ENCODE results near the gene SYPL2.

SYPL2 gene

DNA sequence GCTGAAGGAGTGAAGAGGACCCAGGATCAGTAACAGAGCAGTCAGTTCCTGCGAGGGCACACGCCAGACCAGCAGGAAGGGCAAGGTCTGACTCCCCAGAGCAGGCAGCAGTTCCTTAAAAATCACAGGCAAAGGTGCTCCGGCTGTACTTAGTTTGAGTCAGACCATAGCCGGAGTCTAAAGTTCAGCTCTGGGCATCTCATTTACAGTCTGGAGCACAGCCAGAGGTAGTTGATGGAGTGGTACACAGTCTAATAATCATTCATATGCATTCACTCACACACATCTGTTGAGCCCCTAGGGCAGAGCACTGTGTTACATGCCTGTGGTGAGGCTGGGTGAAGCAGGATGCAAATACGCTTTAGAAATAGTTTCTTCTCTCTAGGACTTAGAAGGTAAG lies 50.5 kb downstream of the SYPL2 start:
- DNase-seq (ENCODE audit: low spot score): no peak

GRCh38 chr1:109517337-109517736 lies 51.0 kb downstream of the SYPL2 start:
- DNase-seq (ENCODE audit: low spot score): no peak

GRCh38 chr1:109521002-109521951 lies 54.9 kb downstream of the SYPL2 start:
- no peak for DNase-seq (ENCODE audit: low spot score)

GRCh38 chr1:109522026-109522425 lies 55.7 kb downstream of the SYPL2 start:
- DNase-seq (ENCODE audit: low spot score): no peak

- peak; percentile 85 for DNase-seq (ENCODE audit: low spot score)
These were observed 57.4 kb downstream of the SYPL2 start for GRCh38 chr1:109523706-109524105.

GRCh38 chr1:109527098-109527811 lies 60.9 kb downstream of the SYPL2 start:
- no peak for DNase-seq (ENCODE audit: low spot score)

DNA sequence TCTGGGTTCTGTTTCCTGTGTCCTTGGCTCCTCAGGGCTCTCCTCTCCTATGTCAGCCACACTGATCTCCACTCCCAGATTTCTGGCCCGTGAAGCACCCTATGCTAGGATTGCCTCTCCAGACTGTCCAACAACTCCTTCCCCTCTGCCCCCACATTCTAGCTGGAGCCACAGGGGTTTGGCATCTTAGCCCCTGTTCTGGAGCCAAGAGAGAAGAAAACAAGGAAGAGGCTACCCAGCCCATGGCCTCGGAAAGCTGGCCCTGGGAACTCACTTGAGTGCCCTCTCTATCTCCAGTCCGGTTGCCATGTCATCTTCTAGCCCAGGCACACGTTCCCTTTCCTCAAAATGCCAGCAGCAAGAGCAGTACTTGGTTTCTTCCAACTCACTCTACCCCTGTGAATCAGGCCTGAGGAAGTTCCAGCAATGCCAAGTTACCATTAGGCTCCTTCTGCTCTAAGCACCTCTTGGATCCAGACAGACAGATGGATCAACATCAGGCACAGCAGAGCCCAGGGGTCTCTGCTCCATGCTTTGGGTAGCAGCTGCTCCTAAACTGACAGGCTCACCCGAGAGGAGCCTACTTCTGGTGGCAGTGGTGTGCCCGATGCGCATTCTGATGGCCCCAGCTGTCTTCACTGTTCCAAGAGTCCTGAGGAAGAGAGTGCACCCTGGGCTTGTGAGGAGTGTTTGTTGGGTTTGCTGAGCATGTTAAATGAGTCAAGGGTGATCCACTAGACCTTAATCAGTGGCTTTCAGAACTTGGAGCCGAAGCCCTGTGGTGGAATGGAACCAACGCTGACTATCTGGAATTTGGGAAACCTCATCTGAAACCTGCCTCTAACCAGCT lies 61.7 kb downstream of the SYPL2 start:
- DNase-seq (ENCODE audit: low spot score): no peak

GRCh38 chr1:109528712-109529111 lies 62.4 kb downstream of the SYPL2 start:
- no peak for DNase-seq (ENCODE audit: low spot score)

- DNase-seq (ENCODE audit: low spot score): no peak
These were observed 63.6 kb downstream of the SYPL2 start for GRCh38 chr1:109529881-109530456.

- DNase-seq (ENCODE audit: low spot score): peak; percentile 57
These were observed 64.2 kb downstream of the SYPL2 start for GRCh38 chr1:109530457-109531087.

DNA sequence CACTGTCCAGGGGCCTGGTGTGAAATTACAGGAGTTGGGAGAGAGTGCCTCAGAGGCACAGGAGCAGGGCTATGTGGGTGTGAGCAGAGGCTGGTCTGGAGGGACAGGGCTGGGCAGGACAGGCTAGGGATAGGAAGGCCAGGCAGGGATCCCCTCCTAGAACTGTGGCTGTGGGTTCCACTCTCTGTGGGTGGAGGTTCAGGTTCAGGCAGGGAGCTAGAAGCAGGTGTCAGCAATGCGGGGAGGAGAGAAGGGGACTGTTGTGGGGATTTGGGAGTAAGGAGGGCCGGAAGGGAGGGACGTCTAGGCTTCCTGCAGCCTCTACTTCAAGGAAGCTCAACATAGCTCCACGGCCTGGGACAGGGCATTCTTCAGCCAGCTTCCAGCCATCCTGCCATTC lies 65.0 kb downstream of the SYPL2 start:
- no peak for DNase-seq (ENCODE audit: low spot score)

Data from cerebellar cortex (tissue), 1 donor.